HUES64 (cell line): Measurements from ENCODE around the gene RASSF4.

Experiments
- H3K27ac ChIP-seq: 2 replicates; pipeline ENCODE4 v1.7.0; 2013; ENCODE audit warnings: low read depth, low read length, inconsistent platforms
- H3K27me3 ChIP-seq: 2 replicates; pipeline ENCODE4 v1.6.1; 2013; ENCODE audit warnings: mild to moderate bottlenecking, low read length; ENCODE audit not compliant: insufficient read depth
- H3K36me3 ChIP-seq: 2 replicates; pipeline ENCODE4 v1.6.1; 2013; ENCODE audit warnings: mild to moderate bottlenecking, low read length; ENCODE audit not compliant: insufficient read depth
- H3K4me1 ChIP-seq: 2 replicates; pipeline ENCODE4 v1.6.1; 2013; ENCODE audit warnings: mild to moderate bottlenecking, low read length, moderate library complexity; ENCODE audit not compliant: insufficient read depth
- H3K4me3 ChIP-seq: 2 replicates; pipeline ENCODE4 v1.5.1; 2013; ENCODE audit warnings: mild to moderate bottlenecking, low read length, moderate library complexity
- H3K9ac ChIP-seq: 2 replicates; pipeline ENCODE4 v1.6.1; 2013; ENCODE audit warnings: mild to moderate bottlenecking, low read depth, low read length
- H3K9me3 ChIP-seq: 2 replicates; pipeline ENCODE4 v1.6.1; 2013; ENCODE audit warnings: low read depth, low read length; ENCODE audit not compliant: insufficient read depth
- WGBS: fragments of 150-250, 120-280 bp; methylation state at CpG from one replicate; pipeline ENCODE4 v1.1.7; 2013; ENCODE audit warnings: missing lambda C conversion rate; 5-methylcytosine and 5-hydroxymethylcytosine counted together

The RASSF4 gene

DNA sequence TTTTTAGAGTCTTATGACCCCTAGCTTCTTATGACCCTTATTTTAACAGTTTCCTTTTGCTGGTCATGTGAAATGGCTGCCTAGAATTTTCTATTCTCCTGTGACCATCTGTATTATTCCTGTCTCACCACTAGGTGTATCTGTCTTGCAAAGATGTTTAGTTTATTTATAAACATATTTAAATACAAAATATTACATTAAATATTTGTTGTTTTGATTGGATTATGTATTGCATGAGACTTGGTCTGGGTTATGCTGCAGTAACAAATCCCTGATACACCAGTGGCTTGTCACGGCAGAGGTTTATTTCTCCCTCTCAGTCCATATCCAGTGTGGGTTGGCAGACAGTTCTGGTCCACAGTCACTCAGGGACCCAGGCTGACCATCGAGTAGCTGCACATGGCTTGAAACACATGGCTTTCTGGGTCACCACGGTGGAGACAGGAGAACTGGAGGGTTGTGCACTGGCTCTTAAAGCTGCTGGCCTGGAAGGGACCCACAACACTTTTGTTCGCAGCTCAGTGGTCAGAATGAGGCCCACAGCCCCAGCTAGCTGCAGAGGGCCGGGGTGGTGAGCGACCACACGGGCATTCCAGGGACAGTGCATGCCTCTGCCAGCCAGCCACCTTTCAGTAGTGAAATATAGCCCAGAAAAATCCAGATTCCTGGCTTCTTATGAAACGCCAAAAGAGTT, 7.4 kb downstream of the RASSF4 start:
- H3K27me3 ChIP-seq, result no peaks in the 10 kb centered on the region
- H3K36me3 ChIP-seq, result no peaks in the 10 kb centered on the region; the same call in 1 of the 2 replicates
- no peak overlapping the region for H3K27ac ChIP-seq
- 93% methylated on average over 8 of the region's 8 CpGs for WGBS
- H3K9me3 ChIP-seq, result no peaks in the 10 kb centered on the region
- H3K4me1 ChIP-seq, result peaks cover 39% of the 10 kb centered on the region
- H3K4me3 ChIP-seq, result no peak overlapping the region
- no peak overlapping the region for H3K9ac ChIP-seq

DNA sequence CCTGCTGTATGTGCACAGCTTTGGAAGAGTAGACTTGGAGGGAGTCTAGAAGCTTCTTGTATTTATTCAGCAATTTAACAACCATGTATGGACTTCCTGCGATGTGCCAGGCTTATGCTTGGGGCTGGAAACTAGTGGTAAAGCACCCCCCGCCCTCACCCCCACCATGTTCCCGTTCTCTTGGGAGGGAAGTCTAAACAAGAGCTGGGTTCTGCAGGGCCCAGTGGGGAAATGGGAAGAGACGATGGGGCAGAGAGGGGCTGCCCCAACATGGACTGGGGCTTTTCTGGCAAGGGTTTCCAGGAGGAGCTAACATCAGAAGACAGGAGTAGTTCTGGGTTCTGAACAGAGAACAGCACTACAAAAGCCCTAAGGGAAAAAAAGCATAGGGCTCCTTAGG, 8.0 kb downstream of the RASSF4 start:
- Histone ChIP-seq H3K9me3 (no peaks in the 10 kb centered on the region), H3K36me3 (no peaks in the 10 kb centered on the region; the same call in 1 of the 2 replicates), H3K27me3 (no peaks in the 10 kb centered on the region), H3K4me1 (peaks cover 39% of the 10 kb centered on the region), H3K9ac (no peak overlapping the region), H3K27ac (no peak overlapping the region), H3K4me3 (no peak overlapping the region)
- WGBS, result 88% methylated on average over 2 of the region's 4 CpGs

DNA sequence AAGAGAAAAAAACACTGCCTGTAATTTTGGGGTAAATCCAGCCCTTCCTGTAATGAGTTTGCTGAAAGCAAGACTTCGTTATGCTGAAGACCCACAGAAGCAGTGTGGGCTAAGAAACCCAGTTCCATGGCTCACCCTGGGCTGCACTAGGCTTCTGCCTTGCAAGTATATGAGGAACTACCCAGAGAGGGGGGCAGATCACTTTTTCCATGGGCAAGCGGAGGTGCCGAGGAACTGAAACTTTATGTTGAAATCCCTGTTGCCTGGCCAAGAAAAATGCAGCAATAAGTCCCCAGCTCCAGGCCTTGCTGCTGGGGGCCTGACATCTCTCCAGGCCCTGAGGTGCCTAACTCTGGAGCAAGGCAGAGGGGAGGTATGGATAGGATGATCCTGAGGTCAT, 8.5 kb downstream of the RASSF4 start:
- Histone ChIP-seq H3K27ac (no peak overlapping the region), H3K9me3 (no peaks in the 10 kb centered on the region), H3K27me3 (no peaks in the 10 kb centered on the region), H3K4me3 (no peak overlapping the region), H3K4me1 (peaks cover 37% of the 10 kb centered on the region), H3K9ac (no peak overlapping the region), H3K36me3 (no peaks in the 10 kb centered on the region; the same call in 1 of the 2 replicates)
- WGBS, result 93% methylated on average over 3 of the region's 3 CpGs

DNA sequence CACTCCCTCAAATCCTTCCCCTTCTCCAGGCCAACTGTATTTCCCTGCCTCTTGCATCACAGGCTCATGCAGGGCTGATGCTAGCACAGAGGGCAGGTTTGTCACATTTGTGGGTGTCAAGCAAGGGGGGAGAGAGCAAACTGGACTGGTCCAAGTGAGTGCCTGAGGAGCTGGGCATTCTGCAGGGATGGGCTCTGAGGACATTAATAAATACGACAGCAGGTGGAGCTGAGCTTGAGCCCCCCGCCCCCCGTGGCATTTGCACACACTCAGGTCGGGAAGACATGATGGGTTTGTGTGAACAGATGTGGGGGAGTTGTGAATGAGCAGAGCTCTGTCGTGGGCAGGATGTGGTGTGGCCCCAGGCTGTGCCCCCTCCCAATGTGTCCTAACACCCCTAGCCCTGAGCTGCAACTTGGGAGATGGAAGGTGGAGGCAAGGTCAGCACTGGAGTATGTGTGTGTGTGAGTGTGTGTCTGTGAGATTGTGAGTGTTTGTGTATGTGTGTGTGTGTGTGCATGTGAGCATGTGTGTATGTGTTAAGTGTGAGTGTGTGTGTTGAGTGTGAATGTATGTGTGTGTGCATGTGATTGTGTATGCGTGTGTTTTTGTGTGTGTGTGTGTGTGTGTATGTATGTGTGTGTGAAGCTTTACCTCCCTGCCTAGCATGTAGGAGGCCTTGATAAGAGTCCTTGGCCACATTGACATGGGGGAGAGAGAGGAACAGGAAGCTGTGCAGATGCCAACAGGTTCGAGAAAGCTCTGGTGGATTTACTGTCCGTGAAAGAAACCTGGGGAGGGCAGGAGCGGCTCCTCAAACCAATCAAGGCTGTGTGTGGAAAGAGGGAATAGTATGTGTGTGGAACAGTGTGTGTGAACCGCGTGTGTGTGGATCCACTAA, 9.1 kb downstream of the RASSF4 start:
- H3K4me1 ChIP-seq, result peaks cover 36% of the 10 kb centered on the region
- 89% methylated on average over 11 of the region's 11 CpGs for WGBS
- no peak overlapping the region for H3K4me3 ChIP-seq
- H3K27me3 ChIP-seq, result no peaks in the 10 kb centered on the region
- no peak overlapping the region for H3K9ac ChIP-seq
- H3K36me3 ChIP-seq, result no peaks in the 10 kb centered on the region; the same call in 1 of the 2 replicates
- H3K9me3 ChIP-seq, result no peaks in the 10 kb centered on the region
- no peak overlapping the region for H3K27ac ChIP-seq

DNA sequence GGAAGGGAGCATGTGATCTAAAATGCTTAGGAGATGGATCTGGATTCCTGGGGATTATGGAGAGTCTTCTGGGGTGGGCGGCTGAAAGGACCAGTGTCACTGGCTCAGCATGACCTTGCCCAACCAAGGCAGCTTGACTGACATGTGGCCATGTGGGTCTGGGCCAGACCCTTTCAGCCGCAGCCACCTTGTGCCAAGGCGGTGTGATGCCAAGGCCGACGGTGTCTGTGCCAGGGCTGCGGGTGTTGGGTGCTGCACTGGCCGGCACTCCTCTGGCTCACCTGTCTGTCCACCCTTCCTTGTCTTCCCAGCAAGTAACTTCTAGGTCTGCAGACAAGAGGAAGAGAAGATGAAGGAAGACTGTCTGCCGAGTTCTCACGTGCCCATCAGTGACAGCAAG, 10.3 kb downstream of the RASSF4 start:
- no peaks in the 10 kb centered on the region for H3K27me3 ChIP-seq
- 96% methylated on average over 9 of the region's 9 CpGs for WGBS
- peaks cover 33% of the 10 kb centered on the region for H3K4me1 ChIP-seq

DNA sequence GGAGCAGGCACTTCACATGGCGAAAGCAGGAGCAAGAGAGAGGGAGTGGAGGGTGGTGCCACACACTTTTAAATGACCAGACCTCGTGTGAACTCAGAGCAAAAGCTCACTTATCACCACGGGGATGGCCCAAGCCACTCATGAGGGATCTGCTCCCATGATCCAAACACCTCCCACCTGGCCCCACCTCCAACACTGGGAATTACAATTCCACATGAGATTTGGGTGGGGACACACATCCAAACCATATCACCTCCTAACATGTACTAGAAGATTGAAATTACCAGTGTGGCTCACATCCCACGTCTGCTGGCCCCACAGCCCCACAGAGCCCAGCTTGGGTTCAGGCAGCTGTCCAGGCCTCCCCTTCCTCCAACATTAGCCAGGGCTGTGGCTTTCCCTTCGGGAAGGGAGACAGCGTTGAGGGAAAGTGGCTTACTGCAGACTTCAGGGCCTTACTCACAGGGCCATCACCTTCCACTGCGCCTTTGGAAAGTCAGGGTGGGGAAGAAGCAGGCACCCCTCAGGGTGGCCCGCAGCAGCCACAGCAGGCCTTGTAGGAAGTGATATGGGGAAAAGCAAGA, 11.3 kb downstream of the RASSF4 start:
- H3K9ac ChIP-seq, result no peak overlapping the region
- H3K4me3 ChIP-seq, result no peak overlapping the region
- 95% methylated on average over 8 of the region's 8 CpGs for WGBS
- H3K9me3 ChIP-seq, result no peaks in the 10 kb centered on the region
- H3K4me1 ChIP-seq, result peaks cover 27% of the 10 kb centered on the region
- H3K27me3 ChIP-seq, result no peaks in the 10 kb centered on the region
- H3K27ac ChIP-seq, result no peak overlapping the region
- no peaks in the 10 kb centered on the region; the same call in 1 of the 2 replicates for H3K36me3 ChIP-seq

More for the DNA sequence above, 10.3 kb downstream of the RASSF4 start:
- Histone ChIP-seq H3K9ac (no peak overlapping the region), H3K27ac (no peak overlapping the region), H3K36me3 (no peaks in the 10 kb centered on the region; the same call in 1 of the 2 replicates), H3K9me3 (no peaks in the 10 kb centered on the region), H3K4me3 (no peak overlapping the region)

DNA sequence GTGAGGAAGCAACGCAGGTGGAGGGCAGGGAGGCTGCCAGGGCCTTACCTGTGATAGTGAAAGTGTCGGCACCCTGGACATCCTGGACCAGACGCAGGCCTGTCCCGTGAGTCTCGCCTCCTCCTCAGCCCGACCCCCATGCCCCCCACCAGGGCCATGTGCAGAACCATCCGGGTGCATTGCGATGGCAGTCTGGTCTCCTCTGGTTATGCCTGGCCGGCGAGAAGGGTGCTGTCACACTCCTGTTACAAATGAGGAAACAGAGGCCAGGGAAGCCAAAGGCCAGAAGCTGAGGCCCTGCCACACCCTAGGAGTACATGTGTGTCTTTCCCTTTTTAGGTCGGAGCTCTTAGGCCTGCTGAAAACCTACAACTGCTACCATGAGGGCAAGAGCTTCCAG, 11.8 kb downstream of the RASSF4 start:
- Histone ChIP-seq H3K9ac (no peak overlapping the region), H3K4me3 (no peak overlapping the region), H3K27me3 (no peaks in the 10 kb centered on the region), H3K36me3 (no peaks in the 10 kb centered on the region; the same call in 1 of the 2 replicates), H3K4me1 (peaks cover 27% of the 10 kb centered on the region), H3K9me3 (no peaks in the 10 kb centered on the region), H3K27ac (no peak overlapping the region)
- WGBS, result 95% methylated on average over 11 of the region's 11 CpGs

DNA sequence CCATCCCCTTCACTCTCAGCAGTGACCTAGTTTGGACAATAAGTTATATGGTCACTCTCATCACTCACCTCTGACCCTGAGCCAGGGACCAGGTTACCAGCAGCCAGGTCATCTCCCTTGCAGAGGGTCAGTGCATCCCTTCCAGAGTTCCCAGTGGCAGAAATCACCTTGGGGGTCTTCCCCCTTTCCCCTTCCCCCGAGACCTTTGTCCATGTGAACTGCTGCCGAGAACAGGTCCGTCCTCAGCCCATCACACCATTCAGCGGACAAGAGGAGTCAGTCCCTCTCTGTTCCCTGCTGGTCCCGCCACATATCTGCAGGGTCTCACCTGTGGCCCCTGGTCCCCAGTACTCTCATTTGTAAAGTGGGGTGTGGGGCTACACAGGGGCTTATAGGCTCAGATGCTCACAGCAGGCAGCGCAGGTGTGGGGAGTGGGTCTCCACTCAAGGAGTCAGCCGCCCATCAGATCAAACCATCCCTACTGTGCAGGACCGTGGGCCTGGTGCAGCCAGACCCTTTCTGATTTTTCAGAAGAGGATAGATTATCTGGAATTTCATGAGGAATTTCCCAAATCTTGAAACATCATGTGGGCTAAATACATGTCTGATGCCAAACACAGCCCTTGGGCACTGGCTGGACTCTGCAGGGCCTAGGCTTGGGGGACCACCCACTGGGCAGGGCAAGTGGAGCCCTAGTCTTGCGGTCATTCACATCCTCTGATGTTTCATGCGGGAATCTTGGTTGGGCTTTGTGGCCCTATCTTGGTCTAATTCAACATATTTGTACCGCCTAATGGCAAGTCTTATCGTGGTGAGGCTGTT, 12.5 kb downstream of the RASSF4 start:
- Histone ChIP-seq H3K27ac (no peak overlapping the region), H3K9me3 (no peaks in the 10 kb centered on the region), H3K27me3 (no peaks in the 10 kb centered on the region), H3K9ac (no peak overlapping the region), H3K4me1 (peaks cover 27% of the 10 kb centered on the region), H3K4me3 (no peak overlapping the region), H3K36me3 (no peaks in the 10 kb centered on the region; the same call in 1 of the 2 replicates)
- WGBS, result 96% methylated on average over 12 of the region's 12 CpGs

DNA sequence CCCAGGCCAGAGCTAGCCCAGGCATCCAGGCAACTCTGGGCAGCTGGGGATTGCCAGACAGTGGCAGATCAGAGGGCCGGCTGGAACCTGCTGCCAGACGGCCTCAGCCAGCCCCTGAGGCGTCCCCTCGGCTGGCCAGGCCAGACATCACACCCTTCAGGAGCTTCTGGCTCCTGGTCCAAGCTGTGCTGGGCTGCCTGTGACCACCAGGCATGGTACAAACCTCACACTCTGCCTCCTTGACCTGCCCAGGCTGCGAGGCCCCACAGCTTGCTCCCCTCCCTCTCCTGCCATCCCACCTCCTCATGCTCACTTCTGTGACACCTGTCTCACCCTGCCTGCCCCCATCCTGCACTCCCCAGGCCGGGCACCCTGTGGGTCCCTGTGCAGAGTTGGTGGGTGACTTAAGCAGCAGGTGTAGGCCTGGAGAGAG, 13.3 kb downstream of the RASSF4 start:
- WGBS, result 86% methylated on average over 6 of the region's 6 CpGs
- Histone ChIP-seq H3K9ac (no peak overlapping the region), H3K9me3 (no peaks in the 10 kb centered on the region), H3K4me3 (no peak overlapping the region), H3K4me1 (peaks cover 22% of the 10 kb centered on the region), H3K27me3 (no peaks in the 10 kb centered on the region), H3K27ac (no peak overlapping the region), H3K36me3 (no peaks in the 10 kb centered on the region; the same call in 1 of the 2 replicates)

DNA sequence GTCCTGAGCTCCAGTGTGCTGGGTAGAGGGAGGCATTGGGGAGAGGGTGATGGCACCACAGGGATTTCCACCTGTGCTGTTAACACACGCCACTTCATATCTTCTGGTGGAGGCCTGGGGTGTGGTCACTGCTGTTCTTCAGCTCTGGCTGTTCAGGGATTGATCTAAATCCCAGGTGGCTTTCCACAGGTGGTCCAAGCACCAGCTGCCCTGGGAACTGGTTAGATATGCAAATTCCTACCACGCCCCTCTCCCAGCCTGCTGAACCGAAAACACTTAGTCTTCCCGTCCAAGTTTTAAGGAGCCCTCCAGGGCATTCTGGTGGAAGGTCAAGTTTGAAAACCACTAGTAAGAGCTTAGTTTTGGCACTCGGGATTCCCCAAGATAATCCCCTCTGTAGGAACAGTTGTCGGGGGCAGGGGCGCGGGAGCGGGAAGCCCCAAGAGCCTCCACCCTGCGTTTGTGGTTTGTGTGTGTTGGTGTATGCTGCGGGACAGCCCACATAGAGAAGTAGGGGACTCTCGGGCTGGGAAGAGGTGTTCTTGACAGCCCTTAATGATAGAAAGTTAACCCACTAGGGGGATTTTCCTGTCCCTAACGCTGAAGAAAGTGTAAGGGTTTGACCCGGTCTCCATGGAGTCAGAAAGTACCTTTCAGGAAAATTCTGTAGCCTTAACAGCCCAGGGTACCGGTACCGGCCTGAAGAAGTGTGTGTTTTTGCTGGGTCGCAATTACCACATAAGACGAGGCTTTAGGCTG, 13.9 kb downstream of the RASSF4 start:
- Histone ChIP-seq H3K9me3 (no peaks in the 10 kb centered on the region), H3K36me3 (no peaks in the 10 kb centered on the region; the same call in 1 of the 2 replicates), H3K4me3 (no peak overlapping the region), H3K27me3 (no peaks in the 10 kb centered on the region), H3K27ac (no peak overlapping the region), H3K9ac (no peak overlapping the region), H3K4me1 (peaks cover 28% of the 10 kb centered on the region)
- 46% methylated on average over 18 of the region's 18 CpGs for WGBS
